Measurements from ENCODE around the gene DUSP16.
"Not testable (repeated sequence)": the region's sequence is repeated elsewhere in the genome, so short reads cannot be mapped to it uniquely, and the experiment has no call there.

The DUSP16 gene

GRCh38 chr12:12583510-12584178 lies 21.0 kb upstream of the DUSP16 start:
- no peak for DNase-seq

DNA sequence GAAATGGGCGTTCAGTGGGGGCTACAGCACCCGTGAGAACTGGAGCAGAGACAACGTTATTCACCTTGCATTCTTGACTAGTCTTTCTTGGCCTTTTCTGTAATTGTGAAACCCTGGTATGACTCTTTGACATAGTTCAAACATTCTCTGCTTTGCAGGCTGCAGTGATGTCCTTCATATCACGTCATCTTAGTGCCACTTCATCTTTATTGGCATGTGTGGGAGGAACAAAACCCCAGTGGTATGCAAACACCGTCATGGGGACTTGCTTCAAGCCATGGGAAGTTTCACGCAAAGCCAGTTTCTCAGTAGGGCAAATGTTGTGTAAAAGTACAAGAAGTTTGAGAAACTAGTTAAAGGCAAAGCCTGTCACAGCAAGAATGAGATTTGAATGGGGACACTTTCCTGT lies 20.2 kb upstream of the DUSP16 start:
- DNase-seq = no peak

- no peak for DNase-seq
These were observed 19.7 kb upstream of the DUSP16 start for GRCh38 chr12:12582193-12582881.

DNA sequence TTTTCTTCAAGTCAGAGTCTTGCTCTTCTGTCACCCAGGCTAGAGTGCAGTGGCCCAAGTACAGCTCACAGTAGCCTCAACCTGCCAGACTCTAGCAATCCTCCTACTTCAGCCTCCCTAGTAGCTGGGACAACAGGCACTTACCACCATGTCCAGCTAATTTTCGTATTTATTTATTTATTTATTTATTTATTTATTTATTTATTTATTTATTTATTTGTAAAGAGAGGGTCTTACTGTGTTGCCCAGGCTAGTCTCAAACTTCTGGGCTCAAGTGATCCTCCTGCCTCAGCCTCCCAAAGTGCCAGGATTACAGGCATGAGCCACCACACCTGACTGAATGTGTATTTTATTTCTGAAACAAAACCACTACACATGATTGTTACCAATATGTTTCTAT lies 18.1 kb upstream of the DUSP16 start:
- not testable (repeated sequence) for DNase-seq

GRCh38 chr12:12577786-12578185 lies 15.1 kb upstream of the DUSP16 start:
- DNase-seq = no peak

DNA sequence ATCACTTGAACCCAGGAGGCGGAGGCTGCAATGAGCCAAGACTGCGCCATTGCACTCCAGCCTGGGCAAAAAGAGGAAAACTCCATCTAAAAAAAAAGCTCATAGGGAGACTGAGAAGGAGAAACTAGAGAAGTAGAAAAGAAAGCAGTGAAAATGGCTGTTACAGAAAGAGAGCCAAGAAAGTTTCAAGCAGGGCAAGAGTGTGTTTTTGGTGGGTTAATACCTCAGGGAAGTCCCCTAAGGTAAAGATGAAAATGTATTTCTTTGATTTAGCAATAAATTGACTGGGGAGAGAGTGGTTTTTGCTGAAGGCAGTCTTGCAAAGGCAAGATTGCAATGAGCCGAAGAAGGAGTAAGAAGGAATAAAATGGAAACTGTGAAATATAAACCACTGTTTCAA lies 10.0 kb upstream of the DUSP16 start:
- no peak for DNase-seq

DNA sequence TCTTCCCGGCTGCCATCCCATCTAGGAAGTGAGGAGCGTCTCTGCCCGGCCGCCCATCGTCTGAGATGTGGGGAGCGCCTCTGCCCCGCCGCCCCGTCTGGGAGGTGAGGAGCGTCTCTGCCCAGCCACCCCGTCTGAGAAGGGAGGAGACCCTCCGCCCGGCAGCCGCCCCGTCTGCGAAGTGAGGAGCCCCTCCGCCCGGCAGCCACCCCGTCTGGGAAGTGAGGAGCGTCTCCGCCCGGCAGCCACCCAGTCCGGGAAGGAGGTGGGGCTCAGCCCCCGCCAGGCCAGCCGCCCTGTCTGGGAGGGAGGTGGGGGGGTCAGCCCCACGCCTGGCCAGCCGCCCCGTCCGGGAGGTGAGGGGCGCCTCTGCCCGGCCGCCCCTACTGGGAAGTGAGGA lies 3.3 kb upstream of the DUSP16 start:
- not testable (repeated sequence) for DNase-seq

- DNase-seq = no peak
These were observed 2.2 kb upstream of the DUSP16 start for GRCh38 chr12:12564911-12565310.

- DNase-seq = no peak
These were observed 746 bp upstream of the DUSP16 start for GRCh38 chr12:12563290-12563928.

DNA sequence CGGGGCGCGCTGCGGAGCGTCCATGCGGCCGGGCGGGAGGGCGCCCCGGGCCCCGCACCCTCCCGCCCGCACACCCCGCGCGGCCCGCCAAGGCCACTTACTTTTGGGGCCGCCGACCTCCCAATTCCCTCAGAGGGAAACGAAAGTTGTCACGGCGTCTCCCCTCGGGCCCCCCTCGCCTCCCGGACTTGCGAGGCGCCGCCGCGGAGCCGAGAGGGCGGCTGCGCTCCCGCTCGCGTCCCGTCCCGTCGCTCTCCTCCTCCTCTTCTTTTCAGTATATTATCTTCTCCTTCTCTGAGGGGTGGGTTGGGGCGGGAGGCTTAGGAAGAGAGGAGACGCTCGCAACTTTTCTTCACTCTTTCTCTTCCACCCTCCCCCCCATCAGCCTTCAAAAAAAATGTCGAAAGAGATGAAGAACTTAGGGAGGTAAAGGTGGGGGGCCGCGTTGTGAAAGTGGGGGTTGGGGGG lies 613 bp downstream of the DUSP16 start:
- no peak for DNase-seq

- DNase-seq = peak; percentile 39
These were observed 1.2 kb downstream of the DUSP16 start for GRCh38 chr12:12561371-12562015.

DNA sequence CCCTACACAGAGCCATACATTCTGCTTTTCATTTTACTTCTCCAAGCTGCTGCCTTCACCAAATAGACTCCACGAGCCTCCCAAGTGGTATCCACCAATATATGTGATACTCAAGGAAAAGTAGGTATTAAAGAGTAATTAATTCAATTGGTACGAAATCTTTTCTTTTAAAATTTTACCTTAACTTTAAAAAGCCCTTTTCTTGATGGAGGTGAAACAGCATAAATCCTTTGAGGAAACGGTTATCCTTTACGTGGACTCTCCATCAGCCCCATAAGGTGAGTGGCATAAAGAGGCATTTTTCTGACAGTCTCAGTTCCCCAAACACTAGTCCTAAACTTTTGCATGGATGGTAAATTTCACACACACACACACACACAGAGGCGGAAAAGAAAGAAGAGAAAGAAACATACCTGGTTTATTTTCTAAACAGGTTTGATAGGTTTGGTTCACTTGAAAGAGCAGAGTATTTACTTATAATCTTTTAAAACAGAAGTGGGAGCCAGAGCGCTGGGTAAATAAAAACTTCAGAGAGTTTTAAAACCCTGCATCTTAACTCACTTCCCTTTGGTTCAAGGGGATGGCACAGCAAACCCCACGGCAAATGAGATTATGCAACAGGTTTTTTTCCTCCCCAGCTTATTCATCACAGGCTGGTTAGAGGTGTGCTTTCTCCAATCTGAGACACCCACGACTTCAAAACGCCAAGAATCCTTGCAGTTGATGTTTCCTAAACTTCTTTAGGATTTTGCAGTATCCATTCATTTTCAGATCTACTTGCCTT lies 1.9 kb downstream of the DUSP16 start:
- DNase-seq = peak; percentile 34

GRCh38 chr12:12559719-12560296 lies 2.9 kb downstream of the DUSP16 start:
- no peak for DNase-seq

DNA sequence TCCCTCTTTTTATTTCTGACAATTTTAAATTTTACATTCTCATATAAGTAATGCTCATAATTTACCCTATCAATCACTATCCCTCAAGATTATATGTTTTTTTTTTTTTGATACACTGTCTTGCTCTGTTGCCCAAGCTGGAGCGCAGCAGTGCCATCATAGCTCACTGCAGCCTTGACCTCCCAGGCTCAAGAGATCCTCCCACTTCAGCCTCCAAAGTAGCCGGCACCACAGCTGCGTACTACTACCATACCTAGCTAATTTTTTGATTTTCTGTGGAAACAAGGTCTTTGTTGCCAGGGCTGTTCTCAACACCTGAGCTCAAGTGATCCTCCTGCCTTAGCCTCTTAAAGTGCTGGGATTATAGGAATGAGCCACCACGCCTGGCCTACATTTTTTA lies 4.4 kb downstream of the DUSP16 start:
- DNase-seq = no peak

DNA sequence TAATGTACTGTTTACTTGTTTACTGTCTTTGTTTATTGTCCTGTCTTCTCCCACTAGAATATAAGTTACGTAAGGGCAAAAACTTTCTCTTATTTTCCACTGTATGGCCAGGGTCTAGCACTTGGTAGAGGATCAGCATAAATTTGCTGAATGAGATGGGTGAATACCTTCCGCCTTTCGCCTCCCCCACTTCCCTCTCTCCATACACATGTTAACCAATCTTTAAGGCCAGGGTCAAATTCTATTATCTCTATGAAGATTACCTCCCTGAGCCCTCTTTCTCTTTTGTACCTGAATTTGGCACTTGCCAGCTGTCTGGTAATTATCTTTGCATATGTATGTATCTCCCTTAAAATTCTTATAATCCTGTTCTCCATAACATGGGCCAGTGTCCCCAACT lies 4.9 kb downstream of the DUSP16 start:
- DNase-seq = no peak

DNA sequence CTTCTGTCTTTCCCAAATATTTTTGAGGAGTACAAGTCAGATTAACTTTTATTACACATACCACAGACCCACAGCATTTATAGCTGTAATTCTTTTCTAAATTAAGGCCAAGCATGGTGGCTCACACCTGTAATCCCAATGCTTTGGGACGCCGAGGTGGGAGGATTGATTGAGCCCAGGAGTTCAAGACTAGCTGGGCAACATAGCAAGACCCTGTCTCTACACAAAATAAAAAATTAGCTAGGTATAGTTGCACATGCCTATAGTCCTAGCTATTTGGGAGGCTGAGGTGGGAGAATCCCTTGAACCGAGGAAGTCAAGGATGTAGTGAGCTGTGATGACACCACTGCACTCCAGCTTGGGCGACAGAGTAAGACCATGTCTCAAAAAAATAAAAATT lies 7.0 kb downstream of the DUSP16 start:
- no peak for DNase-seq

DNA sequence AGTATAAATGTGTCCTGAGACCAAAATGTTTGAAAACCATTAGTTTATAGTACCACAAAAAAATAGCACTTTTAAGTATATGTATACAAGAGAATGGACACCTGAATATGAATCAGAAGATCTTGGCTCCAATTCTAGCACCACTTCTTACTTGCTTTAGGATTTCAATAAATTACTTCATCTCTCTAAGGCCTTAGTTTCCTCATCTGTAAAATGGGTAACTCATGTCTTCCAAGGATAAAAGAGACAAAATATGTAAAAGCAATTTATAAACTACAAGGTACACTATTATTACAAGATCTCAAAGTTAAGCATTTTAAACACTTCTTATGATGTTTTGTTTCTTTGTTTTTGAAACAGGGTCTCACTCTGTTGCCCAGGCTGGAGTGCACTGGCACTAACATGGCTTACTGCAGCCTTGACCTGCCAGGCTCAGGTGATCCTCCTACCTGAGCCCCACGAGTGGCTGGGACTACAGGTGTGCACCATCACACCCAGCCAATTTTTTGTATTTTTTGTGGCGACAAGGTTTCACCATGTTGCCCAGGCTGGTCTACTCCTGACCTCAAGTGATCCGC lies 9.4 kb downstream of the DUSP16 start:
- no peak for DNase-seq

- no peak for DNase-seq
These were observed 11.5 kb downstream of the DUSP16 start for GRCh38 chr12:12551115-12551514.

DNA sequence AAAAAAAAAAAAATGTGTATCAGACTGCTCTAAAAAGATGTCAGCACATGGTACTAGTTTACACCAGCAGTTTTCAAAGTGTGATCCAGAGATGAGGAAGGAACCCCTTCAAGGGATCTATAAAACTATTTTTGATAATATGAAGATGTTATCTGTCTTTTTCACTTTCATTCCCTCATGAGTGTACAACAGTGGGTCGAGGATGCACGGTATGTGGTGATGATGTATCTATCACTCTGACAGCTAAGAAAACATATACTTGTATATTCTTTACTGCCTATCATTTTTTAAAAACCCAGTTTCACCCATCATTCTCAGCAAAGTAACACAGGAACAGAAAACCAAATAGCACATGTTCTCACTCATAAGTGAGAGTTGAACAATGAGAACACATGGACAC lies 12.4 kb downstream of the DUSP16 start:
- no peak for DNase-seq

GRCh38 chr12:12549426-12549825 lies 13.2 kb downstream of the DUSP16 start:
- no peak for DNase-seq

- DNase-seq = no peak
These were observed 13.9 kb downstream of the DUSP16 start for GRCh38 chr12:12548713-12549112.

- DNase-seq = no peak
These were observed 16.3 kb downstream of the DUSP16 start for GRCh38 chr12:12546314-12546772.

Data from hematopoietic multipotent progenitor cell treated with erythropoietin and hydrocortisone succinate and interleukin-3 and kit ligand, for 8 days (in vitro differentiated cells).